Gastroesophageal sphincter (tissue), 3 donors: ENCODE results near the gene CRYL1.

Experiments
- EP300 ChIP-seq: sonication (generic); formaldehyde crosslinking; IDR thresholded peaks from one replicate; pipeline ENCODE4 v1.6.1; 2017; ENCODE audit warnings: antibody characterized with exemption, mild to moderate bottlenecking
- POLR2A ChIP-seq, 2 donors: fragments of 450-650 bp; IDR thresholded peaks; one replicate each; pipeline ENCODE4 v1.6.1; 2017; ENCODE audit warnings: antibody characterized with exemption in 2 of 2, mild to moderate bottlenecking in 2 of 2, moderate library complexity in 1 of 2
- TF ChIP-seq, protein P1 (sequence below), 4 experiments: fragments of 200-600 bp in 2 of 4; fragments of 450-650 bp in 2 of 4; sonication (generic) in 1 of 4; IDR thresholded peaks; one replicate each; pipeline ENCODE4 v1.5.1; 2017 to 2019; ENCODE audit warnings: antibody characterized with exemption in 4 of 4, mild to moderate bottlenecking in 2 of 4, moderate library complexity in 2 of 4

GRCh38 chr13:20506696-20507095 is 19.0 kb downstream of the CRYL1 start:
- TF ChIP-seq, protein P1, sequence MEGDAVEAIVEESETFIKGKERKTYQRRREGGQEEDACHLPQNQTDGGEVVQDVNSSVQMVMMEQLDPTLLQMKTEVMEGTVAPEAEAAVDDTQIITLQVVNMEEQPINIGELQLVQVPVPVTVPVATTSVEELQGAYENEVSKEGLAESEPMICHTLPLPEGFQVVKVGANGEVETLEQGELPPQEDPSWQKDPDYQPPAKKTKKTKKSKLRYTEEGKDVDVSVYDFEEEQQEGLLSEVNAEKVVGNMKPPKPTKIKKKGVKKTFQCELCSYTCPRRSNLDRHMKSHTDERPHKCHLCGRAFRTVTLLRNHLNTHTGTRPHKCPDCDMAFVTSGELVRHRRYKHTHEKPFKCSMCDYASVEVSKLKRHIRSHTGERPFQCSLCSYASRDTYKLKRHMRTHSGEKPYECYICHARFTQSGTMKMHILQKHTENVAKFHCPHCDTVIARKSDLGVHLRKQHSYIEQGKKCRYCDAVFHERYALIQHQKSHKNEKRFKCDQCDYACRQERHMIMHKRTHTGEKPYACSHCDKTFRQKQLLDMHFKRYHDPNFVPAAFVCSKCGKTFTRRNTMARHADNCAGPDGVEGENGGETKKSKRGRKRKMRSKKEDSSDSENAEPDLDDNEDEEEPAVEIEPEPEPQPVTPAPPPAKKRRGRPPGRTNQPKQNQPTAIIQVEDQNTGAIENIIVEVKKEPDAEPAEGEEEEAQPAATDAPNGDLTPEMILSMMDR (IDR thresholded peaks at IDR 0.05), result no peak
- TF ChIP-seq EP300 (no peak), POLR2A (IDR thresholded peaks at IDR 0.05) (no peak)
